ENCODE results near the gene CISTR.

DNA sequence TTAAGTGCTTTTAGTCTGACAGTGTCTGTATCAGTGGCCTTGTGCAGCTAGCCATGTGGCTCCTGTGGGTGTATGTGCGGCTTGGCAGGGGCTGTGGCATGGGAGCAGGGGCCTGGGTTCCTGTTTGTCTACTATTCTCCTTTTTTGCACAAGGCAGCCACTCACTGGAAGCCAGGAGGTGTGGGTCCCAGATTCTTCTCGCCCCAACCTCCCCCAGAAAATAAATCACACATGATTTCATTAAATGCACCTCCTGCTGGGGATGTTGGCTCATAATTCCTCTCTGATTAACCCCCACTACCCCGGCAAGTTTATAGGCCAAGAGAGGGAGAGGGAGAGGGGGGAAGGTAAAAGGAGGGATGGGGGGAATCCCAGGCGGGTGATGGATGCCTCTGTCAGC is 42.1 kb downstream of the CISTR start:
- TF ChIP-seq, protein P1, sequence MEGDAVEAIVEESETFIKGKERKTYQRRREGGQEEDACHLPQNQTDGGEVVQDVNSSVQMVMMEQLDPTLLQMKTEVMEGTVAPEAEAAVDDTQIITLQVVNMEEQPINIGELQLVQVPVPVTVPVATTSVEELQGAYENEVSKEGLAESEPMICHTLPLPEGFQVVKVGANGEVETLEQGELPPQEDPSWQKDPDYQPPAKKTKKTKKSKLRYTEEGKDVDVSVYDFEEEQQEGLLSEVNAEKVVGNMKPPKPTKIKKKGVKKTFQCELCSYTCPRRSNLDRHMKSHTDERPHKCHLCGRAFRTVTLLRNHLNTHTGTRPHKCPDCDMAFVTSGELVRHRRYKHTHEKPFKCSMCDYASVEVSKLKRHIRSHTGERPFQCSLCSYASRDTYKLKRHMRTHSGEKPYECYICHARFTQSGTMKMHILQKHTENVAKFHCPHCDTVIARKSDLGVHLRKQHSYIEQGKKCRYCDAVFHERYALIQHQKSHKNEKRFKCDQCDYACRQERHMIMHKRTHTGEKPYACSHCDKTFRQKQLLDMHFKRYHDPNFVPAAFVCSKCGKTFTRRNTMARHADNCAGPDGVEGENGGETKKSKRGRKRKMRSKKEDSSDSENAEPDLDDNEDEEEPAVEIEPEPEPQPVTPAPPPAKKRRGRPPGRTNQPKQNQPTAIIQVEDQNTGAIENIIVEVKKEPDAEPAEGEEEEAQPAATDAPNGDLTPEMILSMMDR (IDR thresholded peaks at IDR 0.05) = no peak
- TF ChIP-seq POLR2A (IDR thresholded peaks at IDR 0.05) = no peak

All from heart left ventricle (tissue), 13 donors.